ENCODE data around the gene DCP1B.

The DCP1B gene

DNA sequence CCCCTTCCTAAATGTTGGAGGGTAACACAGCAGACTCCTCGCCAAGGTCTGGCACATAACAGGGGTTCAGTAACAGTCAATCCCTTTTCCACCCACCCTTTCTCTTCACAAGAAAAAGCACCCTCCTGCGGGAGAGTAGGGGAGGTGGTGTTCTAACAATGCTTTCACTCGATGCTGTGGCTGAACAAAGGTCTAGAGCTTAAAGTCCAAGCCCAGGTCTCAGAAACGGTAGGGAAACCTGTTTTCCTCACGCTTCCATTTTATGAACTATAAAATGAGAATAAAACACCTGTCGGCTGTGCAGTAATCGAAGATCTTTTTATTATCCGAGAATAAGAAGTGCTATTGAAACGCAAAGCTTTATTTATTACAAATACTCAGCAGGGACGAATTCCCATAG is 64.9 kb downstream of the DCP1B start:
- peak overlapping the region; percentile 34 for H3K27ac Mint-ChIP-seq
- CTCF ChIA-PET, result interaction anchor here (0.9 to 4.6 kb wide), 27 partner anchors 9 to 309 kb away, joined by 3 to 110 read pairs (median 4); partner anchors contain the start of gene CACNA2D4
- no peak for DNase-seq
- H3K27me3 Mint-ChIP-seq, result no peaks in the 10 kb centered on the region
- H3K9me3 Mint-ChIP-seq, result no peaks in the 10 kb centered on the region
- H3K4me1 Mint-ChIP-seq, result peaks cover 4% of the 10 kb centered on the region
- no peak overlapping the region for H3K4me3 Mint-ChIP-seq
- H3K36me3 Mint-ChIP-seq, result peaks cover 10% of the 10 kb centered on the region

DNA sequence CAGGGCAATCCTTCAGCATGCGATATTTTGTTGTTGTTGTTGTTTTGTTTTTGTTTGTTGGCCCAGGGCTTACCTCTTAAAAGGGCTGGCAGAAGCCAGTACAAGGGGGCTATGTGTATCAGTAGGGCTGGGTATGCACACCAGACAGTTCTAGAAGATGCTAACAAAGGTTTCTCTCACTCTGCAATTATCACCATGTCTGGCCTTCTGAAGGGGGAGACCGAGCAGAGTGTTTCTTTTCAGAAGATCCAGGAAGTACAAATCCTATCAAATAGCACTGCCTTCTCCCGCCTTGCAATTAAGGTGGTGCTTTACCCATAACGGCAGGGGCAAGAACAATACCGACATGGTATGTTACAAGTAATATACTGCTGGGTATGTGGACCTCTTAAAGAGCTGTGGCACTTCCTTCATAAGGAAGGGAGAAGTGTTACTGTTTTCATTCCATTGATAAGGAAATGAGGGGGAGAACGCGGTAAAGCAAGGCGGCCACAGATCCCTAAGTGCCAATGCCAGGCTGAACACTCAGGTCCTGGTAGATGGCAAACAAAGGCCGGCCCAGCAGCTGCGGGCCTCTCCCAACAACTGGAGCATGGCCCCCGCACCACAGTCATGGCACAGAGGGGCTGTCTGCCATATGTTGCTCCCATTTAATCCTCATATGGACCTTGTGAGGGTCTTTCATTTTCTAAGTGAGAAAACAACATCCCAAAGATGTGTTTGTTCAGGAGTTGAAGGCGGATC is 66.6 kb downstream of the DCP1B start:
- CTCF ChIA-PET, result interaction anchor here (4.6 kb wide), 1 partner anchor 145 kb away, joined by 110 read pairs; no protein-coding TSS in a partner anchor
- no peak overlapping the region for H3K27ac Mint-ChIP-seq
- DNase-seq, result no peak
- H3K36me3 Mint-ChIP-seq, result peaks cover 9% of the 10 kb centered on the region
- H3K4me1 Mint-ChIP-seq, result peaks cover 4% of the 10 kb centered on the region
- H3K27me3 Mint-ChIP-seq, result no peaks in the 10 kb centered on the region
- no peaks in the 10 kb centered on the region for H3K9me3 Mint-ChIP-seq
- H3K4me3 Mint-ChIP-seq, result no peak overlapping the region

DNA sequence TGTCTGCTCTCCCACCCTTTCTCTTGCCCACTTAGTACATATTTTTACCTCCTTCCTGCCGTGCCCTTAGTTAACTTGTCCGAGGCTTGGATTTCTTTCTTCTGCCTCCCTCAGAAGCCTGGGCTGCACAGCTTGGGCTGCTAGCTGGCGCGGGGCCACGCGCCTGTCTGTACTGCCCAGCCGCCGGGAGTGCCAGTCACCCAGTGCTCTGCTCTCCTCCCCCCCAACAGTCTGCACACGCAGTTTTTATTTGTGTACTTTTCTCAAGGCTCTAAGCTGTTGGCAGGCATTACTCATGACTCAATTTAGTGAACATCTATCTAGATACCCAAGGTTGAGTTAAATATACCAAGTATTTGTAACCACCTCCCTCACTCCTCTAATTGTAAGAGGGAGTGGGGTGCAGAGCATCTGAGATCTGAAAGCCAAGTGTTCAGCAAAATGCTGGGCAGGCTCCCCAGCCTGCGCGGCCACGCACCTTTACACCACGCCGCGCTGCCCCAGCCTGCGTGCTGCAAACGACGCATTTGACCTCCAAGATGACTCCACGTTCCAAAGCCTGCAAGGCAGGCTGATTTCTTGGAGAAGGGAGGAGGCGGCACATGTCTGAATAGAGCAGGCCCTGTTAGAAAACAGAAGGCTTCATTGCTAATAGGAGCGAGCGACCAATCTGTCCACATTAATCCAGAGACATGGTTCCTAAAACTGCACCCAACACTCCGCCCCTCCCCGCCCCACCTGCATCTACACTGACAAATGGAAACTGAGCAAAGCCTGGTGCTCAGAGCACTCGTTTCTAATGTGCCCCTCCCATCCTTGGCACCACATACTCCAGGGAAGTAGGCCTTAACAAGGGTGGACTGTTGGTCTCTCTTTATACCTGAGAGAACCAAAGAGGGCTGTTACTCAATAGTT is 67.6 kb downstream of the DCP1B start:
- Mint-ChIP-seq H3K36me3 (peaks cover 9% of the 10 kb centered on the region), H3K27me3 (no peaks in the 10 kb centered on the region), H3K9me3 (no peaks in the 10 kb centered on the region), H3K4me3 (no peak overlapping the region), H3K27ac (no peak overlapping the region), H3K4me1 (peaks cover 4% of the 10 kb centered on the region)
- no peak for DNase-seq
- CTCF ChIA-PET, result no interaction called here

DNA sequence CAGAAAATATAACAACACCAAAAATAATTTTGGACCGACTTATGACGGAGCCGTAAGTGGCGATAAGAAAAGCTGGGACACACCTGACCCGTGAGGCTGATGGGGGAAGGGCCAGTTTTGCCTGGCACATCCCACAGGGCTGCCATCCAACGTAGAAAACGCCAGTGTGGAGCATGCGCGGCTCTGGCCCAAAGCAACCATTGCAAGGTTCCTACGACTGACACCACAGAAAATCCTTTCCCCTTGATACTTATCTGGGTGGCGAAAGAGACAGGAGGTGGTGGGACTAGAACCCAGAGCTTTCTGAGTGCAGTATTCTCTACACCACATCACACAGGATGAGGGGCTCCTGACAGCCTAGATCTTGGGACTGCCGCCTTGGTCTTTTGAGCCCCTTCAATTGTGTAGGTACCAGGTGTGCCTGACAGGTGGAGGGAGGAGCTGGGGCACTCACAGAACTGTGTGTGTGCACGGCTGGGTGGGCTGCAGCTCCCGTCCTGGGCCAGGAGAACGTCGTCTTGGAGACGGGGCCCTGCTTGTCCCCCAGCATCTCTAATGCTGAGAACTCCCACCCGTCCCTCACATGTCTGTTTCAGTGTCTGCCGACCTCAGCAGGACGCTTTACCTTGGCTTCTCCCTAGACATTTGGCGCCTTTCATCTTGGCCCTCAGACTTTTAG is 68.4 kb downstream of the DCP1B start:
- DNase-seq, result no peak
- Mint-ChIP-seq H3K27me3 (no peaks in the 10 kb centered on the region), H3K36me3 (peaks cover 6% of the 10 kb centered on the region), H3K4me1 (peaks cover 4% of the 10 kb centered on the region), H3K9me3 (no peaks in the 10 kb centered on the region), H3K27ac (no peak overlapping the region), H3K4me3 (no peak overlapping the region)
- CTCF ChIA-PET, result no interaction called here

DNA sequence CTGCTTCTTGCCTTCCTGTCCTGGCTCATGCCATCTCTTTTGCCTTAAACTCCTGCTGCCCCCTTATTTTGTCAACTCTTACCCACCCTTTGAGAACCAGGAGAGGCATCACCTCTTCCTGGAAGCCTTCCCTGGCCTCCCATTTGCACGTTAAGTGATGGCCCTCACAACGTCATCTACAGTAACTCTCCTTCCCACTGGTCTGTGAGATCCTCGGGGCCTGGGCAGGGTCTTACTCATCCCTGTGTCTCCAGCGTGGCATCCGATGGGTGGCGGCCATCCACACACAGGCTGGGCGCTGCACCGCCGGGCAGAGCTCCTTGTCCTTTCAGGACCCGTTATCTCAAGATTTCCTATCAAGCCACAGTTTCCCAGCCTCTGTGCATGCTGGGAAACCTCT is 69.0 kb downstream of the DCP1B start:
- no peak for DNase-seq

DNA sequence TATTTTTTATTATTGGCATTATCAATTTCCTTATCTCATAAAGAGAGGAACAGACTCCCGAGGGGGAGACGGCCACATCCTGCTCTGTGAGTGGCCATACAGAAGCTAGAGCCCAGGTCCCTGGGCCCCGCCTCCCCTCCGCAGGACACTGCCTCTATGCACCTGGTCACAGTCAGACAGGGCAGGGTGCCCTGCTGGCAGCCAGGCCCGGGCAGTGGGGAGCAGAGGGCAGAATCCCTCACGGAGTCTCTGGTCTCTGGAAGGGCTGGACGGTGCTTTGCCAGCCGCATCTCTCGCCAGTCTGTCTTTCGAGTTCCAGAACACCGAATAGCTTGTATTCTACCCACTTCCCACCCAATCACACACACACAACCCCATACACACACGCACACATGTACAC is 69.4 kb downstream of the DCP1B start:
- Mint-ChIP-seq H3K4me3 (no peak overlapping the region), H3K27me3 (no peaks in the 10 kb centered on the region), H3K27ac (no peak overlapping the region), H3K4me1 (peaks cover 5% of the 10 kb centered on the region), H3K36me3 (peaks cover under 1% of the 10 kb centered on the region), H3K9me3 (no peaks in the 10 kb centered on the region)
- CTCF ChIA-PET, result no interaction called here
- no peak for DNase-seq

More for the DNA sequence above, 69.0 kb downstream of the DCP1B start:
- no peak overlapping the region for H3K4me3 Mint-ChIP-seq
- peaks cover 4% of the 10 kb centered on the region for H3K36me3 Mint-ChIP-seq
- CTCF ChIA-PET, result no interaction called here
- H3K9me3 Mint-ChIP-seq, result no peaks in the 10 kb centered on the region
- peaks cover 5% of the 10 kb centered on the region for H3K4me1 Mint-ChIP-seq
- no peaks in the 10 kb centered on the region for H3K27me3 Mint-ChIP-seq
- no peak overlapping the region for H3K27ac Mint-ChIP-seq

DNA sequence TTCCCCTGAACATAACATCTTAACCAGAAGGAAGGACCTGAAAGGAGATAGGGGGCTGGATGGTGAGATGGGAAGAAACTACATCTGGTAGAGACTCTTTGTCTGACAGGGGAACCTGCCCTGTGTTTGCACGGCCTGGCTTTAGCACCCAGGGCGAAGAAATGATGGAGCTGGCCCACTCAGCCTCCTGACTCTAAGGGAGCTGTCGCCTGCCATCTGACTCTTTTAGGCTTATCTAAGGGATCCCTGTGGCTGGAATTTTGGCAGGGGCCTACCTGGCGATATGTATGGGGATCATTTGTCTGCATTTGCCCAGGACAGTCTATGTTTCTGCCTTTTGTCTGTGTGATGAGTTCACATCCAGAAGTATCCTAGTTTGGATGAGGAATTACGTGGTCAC is 70.2 kb downstream of the DCP1B start:
- no peaks in the 10 kb centered on the region for H3K27me3 Mint-ChIP-seq
- peaks cover 5% of the 10 kb centered on the region for H3K4me1 Mint-ChIP-seq

DNA sequence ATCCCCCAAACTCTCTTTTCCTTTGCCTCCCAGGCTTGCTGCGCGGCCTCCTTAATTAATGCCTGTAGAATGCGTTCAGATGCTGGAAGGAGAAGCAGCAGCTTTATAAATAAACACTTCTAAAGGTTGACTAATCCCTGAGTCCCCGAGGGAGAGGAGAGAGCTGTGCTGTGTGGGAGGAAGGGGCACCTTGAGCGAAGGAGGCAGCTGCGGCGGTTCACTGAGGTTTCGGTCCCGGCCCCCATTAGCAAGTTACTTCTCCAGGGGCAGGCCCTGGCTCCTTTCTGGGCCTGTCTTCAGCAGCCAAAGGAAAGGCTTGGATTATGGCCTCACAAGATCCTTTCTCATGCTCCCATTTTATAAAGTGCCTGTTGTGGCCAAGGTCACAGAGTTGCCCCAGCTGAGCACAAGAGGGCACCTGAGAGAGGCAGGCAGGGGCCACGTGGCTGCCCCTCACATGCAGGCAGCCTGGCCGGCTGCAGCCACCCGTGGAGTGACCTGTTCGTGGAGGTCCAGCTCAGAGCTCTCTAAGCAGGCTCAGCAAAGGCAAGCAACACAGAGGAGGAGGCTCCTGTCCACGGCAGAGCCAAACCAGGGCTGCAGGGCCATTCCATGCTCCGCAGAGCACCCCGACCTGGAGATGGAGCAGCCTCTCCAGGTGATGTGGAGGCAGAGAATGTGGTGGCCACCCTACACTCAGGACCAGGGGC is 70.8 kb downstream of the DCP1B start:
- DNase-seq, result no peak
- Mint-ChIP-seq H3K36me3 (no peaks in the 10 kb centered on the region), H3K4me3 (no peak overlapping the region), H3K4me1 (peaks cover 5% of the 10 kb centered on the region), H3K27ac (no peak overlapping the region), H3K27me3 (no peaks in the 10 kb centered on the region), H3K9me3 (no peaks in the 10 kb centered on the region)
- CTCF ChIA-PET, result interaction anchor here (0.8 kb wide), 1 partner anchor 134 kb away, joined by 3 read pairs; no protein-coding TSS in a partner anchor

More for the DNA sequence above, 70.2 kb downstream of the DCP1B start:
- CTCF ChIA-PET, result interaction anchor here (0.8 kb wide), 1 partner anchor 135 kb away, joined by 3 read pairs; no protein-coding TSS in a partner anchor
- H3K36me3 Mint-ChIP-seq, result no peaks in the 10 kb centered on the region
- no peak overlapping the region for H3K27ac Mint-ChIP-seq
- H3K9me3 Mint-ChIP-seq, result no peaks in the 10 kb centered on the region
- no peak for DNase-seq
- no peak overlapping the region for H3K4me3 Mint-ChIP-seq

DNA sequence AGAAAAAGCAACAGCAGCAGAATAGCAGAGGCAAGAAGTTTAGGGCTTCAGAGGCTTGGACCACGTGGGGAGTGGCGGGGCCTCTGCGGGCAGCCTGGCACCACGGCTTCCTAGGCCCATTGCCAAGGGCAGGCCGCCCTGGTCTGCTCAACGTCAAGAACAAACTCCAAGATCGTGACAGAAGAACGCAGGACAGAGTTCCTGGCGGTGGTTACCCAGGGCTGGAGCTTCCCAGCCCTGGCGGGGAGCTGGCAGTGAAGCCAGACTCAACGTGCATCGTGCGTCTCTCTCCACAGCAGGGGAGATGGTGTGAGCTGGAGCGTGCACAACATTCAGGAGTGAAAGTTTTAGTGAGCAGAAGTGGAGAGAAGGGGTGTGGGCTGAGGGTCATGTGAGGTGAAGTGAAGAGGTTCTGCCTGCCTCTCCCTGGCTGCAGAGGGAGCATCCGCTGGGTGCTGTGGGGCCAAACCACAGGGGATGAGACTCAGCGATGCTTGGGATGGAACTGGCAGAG is 71.9 kb downstream of the DCP1B start:
- Mint-ChIP-seq H3K4me1 (peaks cover 5% of the 10 kb centered on the region), H3K4me3 (no peak overlapping the region), H3K9me3 (no peaks in the 10 kb centered on the region), H3K27me3 (no peaks in the 10 kb centered on the region), H3K27ac (no peak overlapping the region), H3K36me3 (no peaks in the 10 kb centered on the region)
- CTCF ChIA-PET, result no interaction called here
- no peak for DNase-seq

DNA sequence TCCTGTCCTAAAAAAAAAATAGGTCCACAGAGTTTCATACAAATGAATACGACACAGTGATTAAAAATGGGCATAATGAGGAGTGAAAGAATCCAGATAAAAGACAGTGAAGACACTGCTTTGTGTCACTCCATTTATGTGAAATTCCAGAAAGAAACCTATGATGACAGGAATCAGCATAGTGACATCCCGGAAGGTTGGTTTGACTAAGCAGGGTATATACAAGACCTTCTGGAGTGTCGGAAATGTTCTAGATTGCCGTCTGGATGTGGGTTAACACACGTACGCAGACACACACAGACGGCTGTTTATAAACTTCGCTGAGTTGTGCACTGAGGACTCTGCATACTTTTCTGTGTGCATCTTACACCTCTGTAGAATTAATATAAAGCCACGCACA is 72.6 kb downstream of the DCP1B start:
- H3K27me3 Mint-ChIP-seq, result no peaks in the 10 kb centered on the region
- H3K27ac Mint-ChIP-seq, result no peak overlapping the region
- H3K4me3 Mint-ChIP-seq, result no peak overlapping the region
- CTCF ChIA-PET, result no interaction called here
- no peaks in the 10 kb centered on the region for H3K9me3 Mint-ChIP-seq
- no peaks in the 10 kb centered on the region for H3K36me3 Mint-ChIP-seq
- H3K4me1 Mint-ChIP-seq, result peaks cover 5% of the 10 kb centered on the region
- no peak for DNase-seq

DNA sequence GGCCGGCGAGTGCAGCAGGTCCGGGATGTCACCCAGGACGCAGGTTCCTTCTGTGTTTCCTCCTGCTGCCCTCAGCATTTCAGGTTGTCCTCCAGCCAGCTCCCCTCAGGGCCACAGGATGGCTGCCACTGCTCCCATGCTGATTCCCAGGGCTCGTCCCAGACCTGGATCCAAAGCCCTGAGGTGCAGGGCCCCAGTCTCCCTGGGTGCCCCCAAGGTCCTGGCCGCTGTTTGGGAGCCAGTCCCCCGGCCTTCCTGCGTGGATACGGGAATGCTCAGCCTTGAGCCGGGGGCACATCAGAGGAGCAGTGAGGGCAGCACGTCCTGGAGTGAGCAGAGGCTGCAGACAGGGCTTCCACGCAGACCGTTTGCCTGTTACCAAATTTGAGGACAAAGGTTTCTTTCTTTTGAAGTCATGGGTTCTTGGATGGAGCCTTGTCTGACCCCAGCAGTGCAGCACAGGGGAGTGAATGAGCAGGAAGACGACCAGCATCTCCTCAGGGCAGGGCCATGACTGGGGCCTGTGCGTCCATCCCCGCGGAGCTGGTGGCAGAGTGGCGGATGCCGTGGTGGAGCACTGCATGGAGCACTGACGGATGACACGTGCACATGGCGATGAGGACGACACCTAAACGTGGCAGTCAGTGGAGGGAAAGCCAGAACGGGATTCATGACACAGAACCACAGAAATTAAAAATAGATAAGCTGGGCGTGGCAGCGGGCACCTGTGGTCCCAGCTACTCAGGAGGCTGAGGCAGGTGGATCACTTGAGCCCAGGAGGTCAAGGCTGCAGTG is 73.3 kb downstream of the DCP1B start:
- CTCF ChIA-PET, result interaction anchor here (1.0 to 1.2 kb wide), 2 partner anchors 9 to 127 kb away, joined by 3 to 4 read pairs; no protein-coding TSS in a partner anchor
- H3K27ac Mint-ChIP-seq, result no peak overlapping the region
- no peak for DNase-seq
- H3K9me3 Mint-ChIP-seq, result no peaks in the 10 kb centered on the region
- no peaks in the 10 kb centered on the region for H3K27me3 Mint-ChIP-seq
- no peaks in the 10 kb centered on the region for H3K36me3 Mint-ChIP-seq
- no peak overlapping the region for H3K4me3 Mint-ChIP-seq
- H3K4me1 Mint-ChIP-seq, result peaks cover 5% of the 10 kb centered on the region

DNA sequence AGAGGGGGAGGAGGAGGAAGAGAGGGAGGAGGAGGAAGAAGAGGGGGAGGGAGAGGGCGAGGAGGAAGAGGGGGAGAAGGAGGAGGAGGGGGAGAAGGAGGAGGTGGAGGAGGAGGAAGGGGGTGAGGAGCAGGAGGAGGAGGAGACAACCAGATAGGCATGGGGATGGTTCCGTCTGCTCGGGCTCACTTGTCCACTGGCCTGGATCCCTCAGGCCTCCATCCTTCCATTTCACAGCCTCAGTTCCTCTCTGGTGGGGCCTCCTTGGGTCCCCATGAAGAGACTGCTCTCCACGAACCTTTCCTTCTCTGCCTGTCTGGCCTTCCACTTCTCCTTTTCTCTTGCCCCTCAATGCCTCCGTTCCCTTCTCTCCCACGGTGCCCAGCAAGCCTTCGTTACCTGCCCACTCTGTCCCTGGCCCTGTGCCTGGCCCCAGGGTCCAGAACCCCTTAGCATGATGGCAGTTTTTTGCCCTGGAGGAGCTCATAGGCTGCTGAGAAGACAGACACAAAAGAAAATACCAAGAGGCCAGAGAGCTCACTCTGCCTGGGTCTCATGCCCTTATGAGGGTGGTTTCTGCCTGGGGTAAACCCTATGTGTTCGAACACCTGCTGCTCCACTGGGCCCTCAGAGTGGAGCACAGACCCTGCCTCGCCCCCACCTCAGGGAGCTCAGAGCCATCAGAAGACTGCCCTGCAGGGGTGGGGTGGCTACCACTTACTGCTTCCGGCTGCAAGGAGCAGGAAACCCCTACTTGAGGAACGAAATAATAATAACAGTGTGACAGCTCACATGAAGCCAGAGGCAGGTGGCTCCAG is 74.1 kb downstream of the DCP1B start:
- H3K36me3 Mint-ChIP-seq, result no peaks in the 10 kb centered on the region
- no peak overlapping the region for H3K4me3 Mint-ChIP-seq
- no peaks in the 10 kb centered on the region for H3K9me3 Mint-ChIP-seq

More for the DNA sequence above, 74.1 kb downstream of the DCP1B start:
- peaks cover 1% of the 10 kb centered on the region for H3K27me3 Mint-ChIP-seq
- CTCF ChIA-PET, result interaction anchor here (1.0 to 1.2 kb wide), 2 partner anchors 10 to 126 kb away, joined by 3 to 4 read pairs; no protein-coding TSS in a partner anchor
- H3K27ac Mint-ChIP-seq, result no peak overlapping the region
- peaks cover 8% of the 10 kb centered on the region for H3K4me1 Mint-ChIP-seq
- no peak for DNase-seq

All from activated naive CD4-positive, alpha-beta T cell treated with anti-CD3 and anti-CD28 coated beads, Interleukin-2, amount 10 ng/mL, durations not matched to agents 7 days and 5 days (primary cell).